GM12878 (cell line): ENCODE data around the gene SLC43A3.

Experiments
- ATF3 ChIP-seq: IDR thresholded peaks from 2 replicates; pipeline ENCODE4 v1.6.1; 2011; ENCODE audit warnings: low read depth, mild to moderate bottlenecking, low read length, moderate library complexity, borderline replicate concordance; ENCODE audit errors: extremely low read depth
- BHLHE40 ChIP-seq, 2 experiments: fragments of 450-650 bp in 1 of 2; IDR thresholded peaks; 2 replicates each; pipeline ENCODE4 v1.6.1; 2011 to 2017; ENCODE audit warnings: low read depth in 2 of 2, borderline replicate concordance in 1 of 2, improper control_type of control experiment in 1 of 2, low read length in 1 of 2, mild to moderate bottlenecking in 1 of 2
- CBX5 ChIP-seq: sonication (generic); IDR thresholded peaks from 2 replicates; pipeline ENCODE4 v1.6.1; 2016; ENCODE audit warnings: low read depth, moderate library complexity, mild to moderate bottlenecking, inconsistent platforms
- CHD2 ChIP-seq: IDR thresholded peaks from 2 replicates; pipeline ENCODE4 v1.6.1; 2011; ENCODE audit warnings: low read depth, low read length, improper control_type of control experiment, borderline replicate concordance
- EZH2 ChIP-seq: IDR thresholded peaks from 2 replicates; pipeline ENCODE4 v1.6.1; 2012; ENCODE audit warnings: low read depth, mild to moderate bottlenecking, control low read depth, inconsistent platforms, low read length, borderline replicate concordance; ENCODE audit not compliant: control insufficient read depth
- FOXM1 ChIP-seq: IDR thresholded peaks from 2 replicates; pipeline ENCODE4 v1.6.1; 2012; ENCODE audit warnings: low read depth, mild to moderate bottlenecking, inconsistent platforms, low read length, moderate library complexity
- MAX ChIP-seq: IDR thresholded peaks from 2 replicates; pipeline ENCODE4 v1.6.1; 2012; ENCODE audit warnings: low read depth, low read length, improper control_type of control experiment
- NFYB ChIP-seq: IDR thresholded peaks from 2 replicates; pipeline ENCODE4 v1.6.1; 2011; ENCODE audit warnings: low read depth, mild to moderate bottlenecking, low read length, improper control_type of control experiment, moderate library complexity; ENCODE audit not compliant: insufficient read depth
- POLR2A ChIP-seq: IDR thresholded peaks from 2 replicates; pipeline ENCODE4 v1.6.1; 2011; ENCODE audit warnings: low read depth, mild to moderate bottlenecking, low read length
- POLR2AphosphoS5 ChIP-seq: IDR thresholded peaks from 2 replicates; pipeline ENCODE4 v1.6.1; 2011; ENCODE audit warnings: mild to moderate bottlenecking, low read length, inconsistent platforms
- RAD21 ChIP-seq: IDR thresholded peaks from 2 replicates; pipeline ENCODE4 v1.6.1; 2011; ENCODE audit warnings: mild to moderate bottlenecking, low read depth, low read length, moderate library complexity; ENCODE audit not compliant: insufficient read depth
- REST ChIP-seq: IDR thresholded peaks from 2 replicates; pipeline ENCODE4 v1.6.1; 2012; ENCODE audit warnings: mild to moderate bottlenecking, low read depth, low read length
- SREBF2 ChIP-seq: IDR thresholded peaks from 2 replicates; pipeline ENCODE4 v1.6.1; 2012; ENCODE audit warnings: mild to moderate bottlenecking, low read length
- ZNF24 ChIP-seq: fragments of 450-650 bp; IDR thresholded peaks from 2 replicates; pipeline ENCODE4 v1.6.1; 2017; ENCODE audit warnings: antibody characterized with exemption, mild to moderate bottlenecking

GRCh38 chr11:57460022-57460757, 33.3 kb upstream of the SLC43A3 start, which contains the start of gene RTN4RL2:
- TF ChIP-seq SREBF2: no peak
- TF ChIP-seq BHLHE40 (IDR thresholded peaks at IDR 0.05; ENCODE audit: borderline replicate concordance in 1 of 2, low read depth in 2 of 2, low read length in 1 of 2): peak in 1 of 2 experiments; percentile 13; a peak in 1 of 4 replicates
- no peak for TF ChIP-seq FOXM1
- TF ChIP-seq POLR2A: no peak
- no peak for TF ChIP-seq EZH2
- TF ChIP-seq CHD2: no peak
- no peak for TF ChIP-seq POLR2AphosphoS5
- no peak for TF ChIP-seq ATF3
- no peak for TF ChIP-seq REST
- no peak for TF ChIP-seq CBX5
- no peak for TF ChIP-seq MAX
- TF ChIP-seq NFYB: no peak
- no peak for TF ChIP-seq ZNF24
- no peak for TF ChIP-seq RAD21
